Brain microvascular endothelial cell (primary cell): ENCODE results near the gene ARHGAP6.

Source experiments
- DNase-seq: peaks from one replicate; pipeline ENCODE4 v3.0.0-alpha.2; 2020
- H3K27ac ChIP-seq: fragments of 250-450 bp; sonication (Bioruptor Pico); 2 replicates; pipeline ENCODE4 v1.5.1; 2020; ENCODE audit warnings: mild to moderate bottlenecking, moderate library complexity
- H3K27me3 ChIP-seq: fragments of 250-450 bp; sonication (Bioruptor Pico); replicated peaks from 2 replicates; pipeline ENCODE4 v1.5.1; 2020; ENCODE audit warnings: mild to moderate bottlenecking
- H3K36me3 ChIP-seq: fragments of 250-450 bp; sonication (Bioruptor Pico); replicated peaks from 2 replicates; pipeline ENCODE4 v1.5.1; 2020; ENCODE audit warnings: mild to moderate bottlenecking
- H3K4me3 ChIP-seq: 2 replicates; pipeline ENCODE4 v1.5.1; 2011; ENCODE audit warnings: low read depth, mild to moderate bottlenecking, control low read depth, low read length, moderate library complexity
- CTCF ChIP-seq: IDR thresholded peaks from 2 replicates; pipeline ENCODE4 v1.5.1; 2011; ENCODE audit warnings: low read depth, mild to moderate bottlenecking, moderate library complexity, low read length, control low read depth, inconsistent platforms; ENCODE audit errors: missing control alignments
- in situ Hi-C: cut with HindIII; loops from 2 replicates; pipeline ENCODE4 v1.10.0; 2017; ENCODE audit warnings: low sequenced_read_pairs, low pct_ligation_motif_present

The ARHGAP6 gene

GRCh38 chrX:11205796-11206195, 459.9 kb downstream of the ARHGAP6 start:
- in situ Hi-C loops = no loop called here
- TF ChIP-seq CTCF = no peak

GRCh38 chrX:11197671-11198070, 468.0 kb downstream of the ARHGAP6 start:
- no peak overlapping the region for H3K27ac ChIP-seq
- TF ChIP-seq CTCF = no peak
- H3K36me3 ChIP-seq = no peaks in the 10 kb centered on the region
- H3K4me3 ChIP-seq = no peak overlapping the region
- DNase-seq = no peak
- no peaks in the 10 kb centered on the region for H3K27me3 ChIP-seq
- in situ Hi-C loops = no loop called here

More at GRCh38 chrX:11205796-11206195, 459.9 kb downstream of the ARHGAP6 start:
- Histone ChIP-seq H3K27me3 (no peaks in the 10 kb centered on the region), H3K4me3 (no peak overlapping the region), H3K27ac (no peak overlapping the region), H3K36me3 (no peaks in the 10 kb centered on the region)
- no peak for DNase-seq

GRCh38 chrX:11196476-11196875, 469.2 kb downstream of the ARHGAP6 start:
- no peak overlapping the region for H3K4me3 ChIP-seq
- no peak overlapping the region for H3K27ac ChIP-seq
- in situ Hi-C loops = no loop called here
- DNase-seq = no peak
- TF ChIP-seq CTCF = no peak
- no peaks in the 10 kb centered on the region for H3K27me3 ChIP-seq
- no peaks in the 10 kb centered on the region for H3K36me3 ChIP-seq

- no peak for TF ChIP-seq CTCF
- Histone ChIP-seq H3K27me3 (no peaks in the 10 kb centered on the region), H3K4me3 (no peak overlapping the region), H3K27ac (no peak overlapping the region), H3K36me3 (no peaks in the 10 kb centered on the region)
- in situ Hi-C loops = no loop called here
- no peak for DNase-seq
Measured at GRCh38 chrX:11193035-11193469, 472.7 kb downstream of the ARHGAP6 start.

- no peaks in the 10 kb centered on the region for H3K36me3 ChIP-seq
- H3K27me3 ChIP-seq = no peaks in the 10 kb centered on the region
- no peak for TF ChIP-seq CTCF
- in situ Hi-C loops = no loop called here
- DNase-seq = no peak
- H3K4me3 ChIP-seq = no peak overlapping the region
- H3K27ac ChIP-seq = no peak overlapping the region
Measured at GRCh38 chrX:11190745-11191510, 474.8 kb downstream of the ARHGAP6 start.

- H3K4me3 ChIP-seq = no peak overlapping the region
- in situ Hi-C loops = no loop called here
- H3K27me3 ChIP-seq = no peaks in the 10 kb centered on the region
- no peak overlapping the region for H3K27ac ChIP-seq
- DNase-seq = no peak
- no peak for TF ChIP-seq CTCF
- H3K36me3 ChIP-seq = no peaks in the 10 kb centered on the region
Measured at GRCh38 chrX:11189097-11189496, 476.6 kb downstream of the ARHGAP6 start.
